ENCODE results near the gene PGF. TPM values are rescaled to one million over a fixed set of nuclear protein-coding genes. Genes with fewer than 3 reads are reported as not detected.

PGF gene
- total RNA-seq, result 8.3 TPM

DNA sequence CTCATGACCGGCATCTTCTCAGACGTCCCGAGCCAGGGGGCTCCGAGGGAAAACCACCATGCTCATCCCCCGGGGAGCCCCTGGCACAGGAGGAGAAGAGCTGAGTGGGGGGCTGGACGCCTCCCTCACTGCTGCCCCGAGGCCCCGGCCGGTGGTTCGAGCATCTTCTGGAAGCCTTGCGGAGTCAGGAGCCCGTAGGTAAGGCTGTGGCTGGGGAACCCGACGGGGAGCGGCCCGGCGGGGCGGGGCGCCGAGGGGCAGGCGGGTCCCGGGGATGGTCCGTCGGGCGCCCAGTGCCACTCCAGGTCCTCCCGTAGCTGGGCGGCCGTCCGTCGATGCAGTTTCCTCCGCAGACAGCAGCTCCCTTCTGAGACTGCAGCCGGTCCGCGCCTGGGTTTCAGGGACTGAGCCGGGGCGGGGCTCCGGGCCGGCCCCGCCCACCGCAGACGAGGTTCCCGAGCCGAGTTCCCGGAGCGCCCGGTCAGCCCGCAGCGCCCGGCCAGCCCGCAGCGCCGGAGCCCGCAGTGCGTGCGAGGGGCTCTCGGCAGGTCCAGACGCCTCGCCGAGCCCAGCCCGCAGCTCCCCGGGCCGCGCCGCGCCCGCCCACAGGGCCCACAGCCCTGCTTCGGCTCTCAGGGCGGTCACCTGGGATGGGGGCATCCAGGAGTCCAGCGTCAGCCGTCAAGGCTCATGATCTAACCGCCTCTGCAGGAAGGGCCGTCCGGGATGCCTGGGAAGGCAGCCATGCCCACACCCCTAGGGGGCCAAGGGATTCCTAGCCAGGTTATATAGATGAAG lies at the start of gene PGF:
Gene PGF, minus strand, starts transcription at position 369 of the 798 bp plus-strand sequence. Its CDS starts 355 bp downstream, at position 14.
- peak within 1 kb of the TSS; percentile 56 to 62 for H3K4me3 ChIP-seq
- H3K36me3 ChIP-seq, result no peaks in the 10 kb centered on the region
- no peaks in the 10 kb centered on the region for H3K9me3 ChIP-seq
- DNase-seq (ENCODE audit: extremely low spot score in 2 of 2), result no peak
- H3K27me3 ChIP-seq, result no peaks in the 10 kb centered on the region
- TF ChIP-seq POLR2A (IDR thresholded peaks at IDR 0.05), result peak in 1 of 2 donors; percentile 63
- TF ChIP-seq, protein P1, sequence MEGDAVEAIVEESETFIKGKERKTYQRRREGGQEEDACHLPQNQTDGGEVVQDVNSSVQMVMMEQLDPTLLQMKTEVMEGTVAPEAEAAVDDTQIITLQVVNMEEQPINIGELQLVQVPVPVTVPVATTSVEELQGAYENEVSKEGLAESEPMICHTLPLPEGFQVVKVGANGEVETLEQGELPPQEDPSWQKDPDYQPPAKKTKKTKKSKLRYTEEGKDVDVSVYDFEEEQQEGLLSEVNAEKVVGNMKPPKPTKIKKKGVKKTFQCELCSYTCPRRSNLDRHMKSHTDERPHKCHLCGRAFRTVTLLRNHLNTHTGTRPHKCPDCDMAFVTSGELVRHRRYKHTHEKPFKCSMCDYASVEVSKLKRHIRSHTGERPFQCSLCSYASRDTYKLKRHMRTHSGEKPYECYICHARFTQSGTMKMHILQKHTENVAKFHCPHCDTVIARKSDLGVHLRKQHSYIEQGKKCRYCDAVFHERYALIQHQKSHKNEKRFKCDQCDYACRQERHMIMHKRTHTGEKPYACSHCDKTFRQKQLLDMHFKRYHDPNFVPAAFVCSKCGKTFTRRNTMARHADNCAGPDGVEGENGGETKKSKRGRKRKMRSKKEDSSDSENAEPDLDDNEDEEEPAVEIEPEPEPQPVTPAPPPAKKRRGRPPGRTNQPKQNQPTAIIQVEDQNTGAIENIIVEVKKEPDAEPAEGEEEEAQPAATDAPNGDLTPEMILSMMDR (IDR thresholded peaks at IDR 0.05), result no peak
- peak in 1 of 2 donors; percentile 73 for TF ChIP-seq POLR2AphosphoS5 (IDR thresholded peaks at IDR 0.05; ENCODE audit: insufficient read depth in 1 of 2, low read depth in 1 of 2)
- H3K4me1 ChIP-seq, result peaks cover 24% of the 10 kb centered on the region
- H3K27ac ChIP-seq, result peak within 1 kb of the TSS; percentile 54
- intact Hi-C loops (cut with DNase I), result loop anchor here (10.0 kb wide), 1 partner anchor 49 kb away; the partner anchor contains the start of gene EIF2B2

DNA sequence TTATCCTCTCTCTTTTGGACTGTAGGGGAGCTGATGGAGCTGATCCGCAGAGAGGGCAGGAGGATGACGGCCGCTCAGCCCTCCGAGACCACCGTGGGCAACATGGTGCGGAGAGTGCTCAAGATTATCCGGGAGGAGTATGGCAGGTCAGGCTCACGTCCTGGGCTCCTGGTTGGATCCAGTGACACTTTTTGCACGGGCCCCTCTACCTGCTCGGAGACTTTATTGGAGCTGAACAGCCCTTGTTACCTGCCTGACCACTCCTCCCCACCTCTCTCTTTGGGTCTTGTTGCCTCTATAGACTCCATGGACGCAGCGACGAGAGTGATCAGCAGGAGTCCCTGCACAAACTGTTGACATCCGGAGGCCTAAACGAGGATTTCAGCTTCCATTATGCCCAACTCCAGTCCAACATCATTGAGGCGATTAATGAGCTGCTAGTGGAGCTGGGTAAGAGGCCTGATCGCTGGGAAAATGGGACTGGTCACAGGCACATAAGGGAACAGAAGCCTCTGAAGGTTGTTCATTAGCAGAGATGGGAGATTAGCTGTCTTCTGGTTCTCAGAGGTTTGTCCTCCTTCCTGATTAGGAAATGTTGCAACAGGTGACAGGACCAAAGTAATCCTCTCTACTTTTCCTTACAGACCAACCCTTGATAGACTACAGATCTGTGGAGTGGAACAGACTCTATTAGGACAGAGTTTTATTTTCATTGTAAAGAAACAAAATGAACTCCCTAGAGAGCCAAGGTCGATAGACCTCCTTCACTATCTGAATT lies 48.0 kb upstream of the PGF start:
- Histone ChIP-seq H3K27ac (peak overlapping the region; percentile 75), H3K4me3 (peak overlapping the region; percentile 85 to 97), H3K27me3 (no peaks in the 10 kb centered on the region), H3K36me3 (peaks cover 0 to 37% of the 10 kb centered on the region in 2 donors), H3K4me1 (peaks cover 28% of the 10 kb centered on the region), H3K9me3 (no peaks in the 10 kb centered on the region)
- TF ChIP-seq, protein P1 (IDR thresholded peaks at IDR 0.05), result no peak
- TF ChIP-seq POLR2AphosphoS5 (IDR thresholded peaks at IDR 0.05; ENCODE audit: insufficient read depth in 1 of 2, low read depth in 1 of 2), result no peak
- TF ChIP-seq POLR2A (IDR thresholded peaks at IDR 0.05), result no peak
- DNase-seq (ENCODE audit: extremely low spot score in 2 of 2), result no peak
- intact Hi-C loops (cut with DNase I), result loop anchor here (5.0 to 10.0 kb wide), 2 partner anchors 49 to 64 kb away; partner anchors contain the start of genes PGF and ZC2HC1C

DNA sequence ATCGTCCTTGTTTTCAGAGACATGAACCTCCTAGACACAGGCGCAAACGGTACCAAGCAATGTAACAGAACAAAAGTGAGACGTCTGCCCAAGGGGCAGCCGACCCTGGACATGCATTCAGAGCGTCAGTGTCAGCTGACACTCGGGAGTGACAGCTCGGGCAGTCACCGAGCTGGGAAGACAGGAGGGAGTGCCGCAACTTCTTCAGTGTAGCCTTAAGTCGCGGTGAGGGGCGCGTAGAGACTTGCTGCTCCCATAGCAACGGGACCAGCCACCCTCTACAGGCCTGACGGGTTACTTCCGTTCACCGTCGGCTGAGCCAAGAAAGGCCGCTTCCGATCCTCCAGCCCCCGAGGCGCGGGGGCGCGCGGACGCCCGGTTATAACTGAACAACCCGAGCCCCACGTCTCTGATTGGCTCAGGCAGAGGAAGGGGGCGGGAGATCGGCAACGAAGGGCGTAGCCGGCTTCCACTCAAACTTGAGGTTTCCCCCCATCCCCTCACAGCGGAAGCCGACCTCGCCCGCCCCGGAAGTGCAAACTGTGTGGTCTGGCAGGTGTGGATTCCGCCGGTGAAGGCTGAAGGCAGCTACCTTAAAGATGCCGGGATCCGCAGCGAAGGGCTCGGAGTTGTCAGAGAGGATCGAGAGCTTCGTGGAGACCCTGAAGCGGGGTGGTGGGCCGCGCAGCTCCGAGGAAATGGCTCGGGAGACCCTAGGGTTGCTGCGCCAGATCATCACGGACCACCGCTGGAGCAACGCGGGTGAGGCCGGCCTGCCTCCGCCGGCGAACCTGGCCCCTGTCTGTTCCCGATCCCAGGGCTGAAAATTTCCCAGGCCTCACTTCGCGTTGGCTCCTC lies 47.2 kb upstream of the PGF start, which contains the start of gene EIF2B2:
Gene EIF2B2, plus strand, starts transcription at position 530 of the 858 bp plus-strand sequence. Its CDS starts 70 bp downstream, at position 600.
- peak within 1 kb of the TSS; percentile 85 to 97 for H3K4me3 ChIP-seq
- H3K36me3 ChIP-seq, result peaks cover 0 to 30% of the 10 kb centered on the region in 2 donors
- H3K4me1 ChIP-seq, result peaks cover 28% of the 10 kb centered on the region
- TF ChIP-seq, protein P1 (IDR thresholded peaks at IDR 0.05), result peak in 2 of 3 experiments; percentile 16
- TF ChIP-seq POLR2A (IDR thresholded peaks at IDR 0.05) (peak in 1 of 2 donors; percentile 52), POLR2AphosphoS5 (IDR thresholded peaks at IDR 0.05; ENCODE audit: insufficient read depth in 1 of 2, low read depth in 1 of 2) (peak; percentile 89 to 90)
- peak; percentile 96 to 97 for DNase-seq (ENCODE audit: extremely low spot score in 2 of 2)
- peak within 1 kb of the TSS; percentile 75 for H3K27ac ChIP-seq
- intact Hi-C loops (cut with DNase I), result loop anchor here (5.0 to 10.0 kb wide), 2 partner anchors 48 to 65 kb away; partner anchors contain the start of genes PGF and ZC2HC1C
- no peaks in the 10 kb centered on the region for H3K9me3 ChIP-seq
- H3K27me3 ChIP-seq, result no peaks in the 10 kb centered on the region

DNA sequence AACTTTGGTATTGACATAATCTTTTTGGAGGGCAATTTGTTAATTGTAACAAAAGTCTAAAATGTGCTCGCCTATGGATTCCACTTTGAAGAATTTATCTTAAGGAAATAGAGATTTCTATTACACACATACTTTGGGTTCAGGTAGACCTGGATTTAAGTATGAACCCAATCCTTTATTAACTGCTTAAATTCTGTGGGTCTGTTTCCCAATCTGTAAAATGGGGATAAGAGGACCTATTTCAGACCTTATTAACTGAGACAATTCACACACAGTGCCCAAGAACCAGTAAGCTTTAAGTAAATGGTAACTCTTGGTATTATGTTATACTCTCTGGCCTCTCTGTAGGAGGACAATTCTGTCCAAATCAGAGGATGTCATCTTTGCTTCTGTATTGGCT lies 46.5 kb upstream of the PGF start:
- Histone ChIP-seq H3K36me3 (peaks cover 0 to 23% of the 10 kb centered on the region in 2 donors), H3K4me1 (peaks cover 28% of the 10 kb centered on the region), H3K9me3 (no peaks in the 10 kb centered on the region), H3K27me3 (no peaks in the 10 kb centered on the region), H3K27ac (peak overlapping the region; percentile 75), H3K4me3 (peak overlapping the region; percentile 85 to 97)
- intact Hi-C loops (cut with DNase I), result loop anchor here (5.0 to 10.0 kb wide), 2 partner anchors 47 to 65 kb away; partner anchors contain the start of genes PGF and ZC2HC1C
- no peak for TF ChIP-seq POLR2AphosphoS5 (IDR thresholded peaks at IDR 0.05; ENCODE audit: insufficient read depth in 1 of 2, low read depth in 1 of 2)
- no peak for TF ChIP-seq POLR2A (IDR thresholded peaks at IDR 0.05)
- TF ChIP-seq, protein P1 (IDR thresholded peaks at IDR 0.05), result no peak
- no peak for DNase-seq (ENCODE audit: extremely low spot score in 2 of 2)

Measured in vagina (tissue), 2 donors.